GM19240 (cell line): ENCODE measurements around the gene ADD2.

Experiments
- DNase-seq: peaks from one replicate; pipeline ENCODE4 v3.0.0; 2011; ENCODE audit warnings: low spot score; ENCODE audit not compliant: insufficient read length

The ADD2 gene

GRCh38 chr2:70785137-70785911 is 17.3 kb upstream of the ADD2 start:
- DNase-seq: no peak

- DNase-seq: no peak
Measured at GRCh38 chr2:70784320-70784719, 16.3 kb upstream of the ADD2 start.

GRCh38 chr2:70779911-70780545 is 12.0 kb upstream of the ADD2 start:
- no peak for DNase-seq

- DNase-seq: no peak
Measured at GRCh38 chr2:70779491-70779890, 11.5 kb upstream of the ADD2 start.

GRCh38 chr2:70778676-70779075 is 10.7 kb upstream of the ADD2 start:
- DNase-seq: no peak

- DNase-seq: no peak
Measured at GRCh38 chr2:70777450-70777849, 9.4 kb upstream of the ADD2 start.

- DNase-seq: no peak
Measured at GRCh38 chr2:70776266-70776665, 8.3 kb upstream of the ADD2 start.

GRCh38 chr2:70775141-70775540 is 7.1 kb upstream of the ADD2 start:
- DNase-seq: no peak

- DNase-seq: no peak
Measured at GRCh38 chr2:70772486-70773155, 4.6 kb upstream of the ADD2 start.

GRCh38 chr2:70771446-70771845 is 3.4 kb upstream of the ADD2 start:
- no peak for DNase-seq

- no peak for DNase-seq
Measured at GRCh38 chr2:70769450-70769849, 1.4 kb upstream of the ADD2 start.

- no peak for DNase-seq
Measured at GRCh38 chr2:70768590-70769085, 638 bp upstream of the ADD2 start.

GRCh38 chr2:70767079-70767698 is 811 bp downstream of the ADD2 start:
- no peak for DNase-seq

GRCh38 chr2:70766357-70767078 is 1.5 kb downstream of the ADD2 start:
- no peak for DNase-seq

- DNase-seq: no peak
Measured at GRCh38 chr2:70765507-70765906, 2.5 kb downstream of the ADD2 start.

GRCh38 chr2:70759446-70759845 is 8.6 kb downstream of the ADD2 start:
- no peak for DNase-seq

- no peak for DNase-seq
Measured at GRCh38 chr2:70757966-70758365, 10.0 kb downstream of the ADD2 start.

GRCh38 chr2:70757360-70757759 is 10.6 kb downstream of the ADD2 start:
- no peak for DNase-seq

- no peak for DNase-seq
Measured at GRCh38 chr2:70756128-70756527, 11.9 kb downstream of the ADD2 start.

- DNase-seq: no peak
Measured at GRCh38 chr2:70753902-70754301, 14.1 kb downstream of the ADD2 start.

GRCh38 chr2:70753031-70753430 is 15.0 kb downstream of the ADD2 start:
- no peak for DNase-seq
